HL-60 (cell line): ENCODE measurements around the gene ATG2B.

Source experiments
- CTCF ChIP-seq: IDR thresholded peaks from one replicate; pipeline ENCODE4 v1.5.1; 2011; ENCODE audit warnings: low read length, control low read depth, inconsistent platforms; ENCODE audit not compliant: insufficient read depth
- POLR2AphosphoS5 ChIP-seq: IDR thresholded peaks from 2 replicates; pipeline ENCODE4 v1.6.1; 2012; ENCODE audit warnings: low read depth

GRCh38 chr14:96286251-96286650 is 76.9 kb downstream of the ATG2B start:
- TF ChIP-seq CTCF (no peak), POLR2AphosphoS5 (no peak)
